Psoas muscle (tissue), 8 donors: ENCODE measurements around the gene CDHR2. TPM values are rescaled to one million over a fixed set of nuclear protein-coding genes. Genes with fewer than 3 reads are reported as not detected.

Experiments
- ATAC-seq, 4 donors: fragments of 200-7000 bp; cut with Tn5 transposase; one replicate each; pipeline ENCODE4 v1.9.1; 2020; ENCODE audit warnings: moderate library complexity in 3 of 4, mild to moderate bottlenecking in 2 of 4
- DNase-seq, 2 donors: peaks; one replicate each; pipeline ENCODE4 v3.0.0-alpha.2; 2020
- H3K27ac ChIP-seq: fragments of 200-600 bp; one replicate; pipeline ENCODE4 v1.8.0; 2022
- H3K27me3 ChIP-seq, 3 donors: fragments of 200-600 bp in 1 of 3; one replicate each; pipeline versions ENCODE4 v1.6.1 to v1.8.0; 2013 to 2022; ENCODE audit warnings: low read length in 2 of 3, mild to moderate bottlenecking in 2 of 3, moderate library complexity in 1 of 3; ENCODE audit not compliant: insufficient read depth in 3 of 3
- H3K36me3 ChIP-seq, 2 donors: fragments of 200-600 bp in 1 of 2; one replicate each; pipeline versions ENCODE4 v1.6.1 to v1.8.0; 2013 to 2022; ENCODE audit warnings: low read depth in 1 of 2, mild to moderate bottlenecking in 1 of 2, moderate library complexity in 1 of 2; ENCODE audit not compliant: insufficient read depth in 1 of 2
- H3K4me1 ChIP-seq: fragments of 200-600 bp; one replicate; pipeline ENCODE4 v1.8.0; 2022
- H3K4me3 ChIP-seq: fragments of 200-600 bp; one replicate; pipeline ENCODE4 v1.8.0; 2022; ENCODE audit warnings: mild to moderate bottlenecking
- H3K9me3 ChIP-seq: fragments of 200-600 bp; one replicate; pipeline ENCODE4 v1.8.0; 2022
- CTCF ChIP-seq: fragments of 200-600 bp; IDR thresholded peaks from one replicate; pipeline ENCODE4 v1.8.0; 2022; ENCODE audit warnings: antibody characterized with exemption
- WGBS, 3 donors: extraction: QIAGEN DNeasy Blood & Tissue Kit; methylation state at CpG; one replicate each; pipeline versions ENCODE4 v1.1.6 to v1.1.7; 2013; 5-methylcytosine and 5-hydroxymethylcytosine counted together
- intact Hi-C, 2 donors: fragments of 100-400 bp; cut with DNase I; formaldehyde crosslinking; loops; one replicate each; pipeline versions ENCODE4 v1.11.0 to v1.14.2; 2022
- polyA plus RNA-seq, 3 donors: library from polyadenylated mRNA; stranded (reverse); fragments of 200-250 nt; gene quantifications; one replicate each; pipeline ENCODE4 v1.2.3, GENCODE V29; 2013
- total RNA-seq, 4 donors: library from RNA; stranded (reverse); fragmentation: NEBNext Ultra II Directional in 2 of 4; extraction: Animal tissue kit (Norgen Biotek cat#: 25700) in 2 of 4; gene quantifications; one replicate each; pipeline versions ENCODE4 v1.2.1 to v1.2.4, GENCODE V29; 2021 to 2023
- donor health status: healthy with polysubstance abuse.
- donor health status: DM: no; HTN: no; CAD: no; lungs with moderate emphysema.
- donor health status: Bipolar disorder and iron deficiency.
- donor health status: healthy.
- donor health status: DM: yes; HTN: yes; CAD: no.
- donor health status: DM: no; HTN: no; CAD: no.
- donor health status: DM: no; HTN: no; CAD: no.
- donor health status: DM: yes; HTN: yes; CAD: no.

CDHR2 gene
- total and polyA plus RNA-seq, 7 donors, result 0.03 to 0.30 (median 0.14) TPM; not detected in 3

- Histone ChIP-seq H3K4me3 (no peak overlapping the region), H3K27me3 (peaks cover 0 to 40% (median 3%) of the 10 kb centered on the region in 3 donors), H3K4me1 (no peaks in the 10 kb centered on the region), H3K27ac (no peak overlapping the region), H3K9me3 (no peaks in the 10 kb centered on the region), H3K36me3 (no peaks in the 10 kb centered on the region)
- ATAC-seq (no peak), DNase-seq (no peak)
- 92 to 96% (median 96%) methylated on average over 4 of the region's 4 CpGs for WGBS, 3 donors
- intact Hi-C loops, result no loop called here
- TF ChIP-seq CTCF, result no peak
Observed at GRCh38 chr5:176608142-176608705, 59.1 kb downstream of the CDHR2 start.

- Histone ChIP-seq H3K9me3 (no peaks in the 10 kb centered on the region), H3K4me1 (no peaks in the 10 kb centered on the region), H3K27me3 (peaks cover 0 to 38% (median 3%) of the 10 kb centered on the region in 3 donors), H3K4me3 (peak overlapping the region; percentile 67), H3K36me3 (no peaks in the 10 kb centered on the region), H3K27ac (no peak overlapping the region)
- no peak for DNase-seq
- ATAC-seq, result peak in 1 of 4 donors; percentile 5
- WGBS, 3 donors, result 27 to 42% (median 34%) methylated on average over 31 to 46 of the region's 46 CpGs
- no peak for TF ChIP-seq CTCF
- intact Hi-C loops, result no loop called here
Observed at GRCh38 chr5:176608937-176609723, 60.0 kb downstream of the CDHR2 start.

DNA sequence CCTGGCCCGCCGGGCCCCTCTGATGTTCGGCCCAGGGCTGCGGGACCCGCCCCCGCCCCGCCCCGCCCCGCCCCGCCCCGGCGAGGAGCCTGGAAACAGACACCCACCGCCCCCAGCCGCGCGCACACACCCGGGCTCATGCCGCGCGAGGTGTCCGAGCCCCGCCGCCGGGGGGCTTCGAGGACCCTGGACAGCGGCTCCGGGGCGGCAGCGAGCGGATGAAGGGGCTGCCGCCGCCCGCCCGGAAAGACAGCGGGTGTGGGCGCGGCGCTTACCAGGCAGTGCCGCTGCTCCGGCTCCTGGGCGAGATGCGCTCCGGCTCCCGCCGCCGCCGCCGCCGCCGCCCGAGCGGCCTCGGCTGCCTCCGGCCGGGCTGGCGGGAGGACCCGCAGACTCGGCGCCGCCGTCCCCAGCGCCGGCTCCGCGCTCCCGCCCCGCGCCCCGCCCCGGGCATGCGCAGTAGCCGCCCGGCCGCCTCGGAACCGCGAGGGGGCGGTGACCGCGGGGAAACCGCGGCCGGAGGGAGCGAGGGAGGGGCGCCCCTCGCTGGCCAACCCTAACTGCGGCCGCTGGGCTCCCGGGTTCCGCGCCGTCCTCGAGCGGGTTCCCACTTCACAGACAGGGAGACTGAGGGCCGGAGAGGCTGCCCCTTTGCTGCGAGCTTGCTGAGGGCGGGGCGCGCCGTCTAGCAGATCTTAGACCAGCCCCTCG lies 60.7 kb downstream of the CDHR2 start, which contains the start of gene GPRIN1:
Gene GPRIN1 (minus strand): TSS at position 433 of the 711 bp plus-strand sequence. CDS start 10,322 bp downstream, outside the sequence.
- Histone ChIP-seq H3K36me3 (no peaks in the 10 kb centered on the region), H3K4me1 (no peaks in the 10 kb centered on the region), H3K9me3 (no peaks in the 10 kb centered on the region), H3K4me3 (peak within 1 kb of the TSS; percentile 67), H3K27ac (no peak within 1 kb of the TSS), H3K27me3 (peaks cover 0 to 40% (median 4%) of the 10 kb centered on the region in 3 donors)
- WGBS, 3 donors, result 0 to 1% (median 0%) methylated on average over 29 to 100 of the region's 101 CpGs
- TF ChIP-seq CTCF, result peak; percentile 38
- peak; percentile 63 to 70 for DNase-seq
- intact Hi-C loops, result loop anchor here in 1 of 2 donors (5.0 kb wide), 1 partner anchor 37 kb away; the partner anchor contains the start of gene TSPAN17
- ATAC-seq, result peak; percentile 82 to 93 (median 86)

GRCh38 chr5:176610435-176610773 lies 61.3 kb downstream of the CDHR2 start:
- no peaks in the 10 kb centered on the region for H3K9me3 ChIP-seq
- H3K27me3 ChIP-seq, result peaks cover 0 to 43% (median 4%) of the 10 kb centered on the region in 3 donors
- peak; percentile 1 for TF ChIP-seq CTCF
- ATAC-seq (no peak), DNase-seq (no peak)
- no peak overlapping the region for H3K27ac ChIP-seq
- WGBS, 3 donors, result 2 to 4% (median 3%) methylated on average over 20 to 31 of the region's 31 CpGs
- no peaks in the 10 kb centered on the region for H3K4me1 ChIP-seq
- no peaks in the 10 kb centered on the region for H3K36me3 ChIP-seq
- intact Hi-C loops, result loop anchor here in 1 of 2 donors (5.0 kb wide), 1 partner anchor 37 kb away; the partner anchor contains the start of gene TSPAN17
- peak overlapping the region; percentile 67 for H3K4me3 ChIP-seq
